GM19452 (cell line): Measurements from ENCODE around the gene PLCXD1.
A peak's percentile ranks its signal among the peaks of the same experiment; 100 is the strongest.
"Not testable (repeated sequence)": the region's sequence is repeated elsewhere in the genome, so short reads cannot be mapped to it uniquely, and the experiment has no call there.

ENCODE experiments used
- ATAC-seq: cut with Tn5 transposase; IDR thresholded peaks from one replicate; pipeline ENCODE4 v1.9.1; 2021; ENCODE audit not compliant: unreplicated experiment

Gene PLCXD1

DNA sequence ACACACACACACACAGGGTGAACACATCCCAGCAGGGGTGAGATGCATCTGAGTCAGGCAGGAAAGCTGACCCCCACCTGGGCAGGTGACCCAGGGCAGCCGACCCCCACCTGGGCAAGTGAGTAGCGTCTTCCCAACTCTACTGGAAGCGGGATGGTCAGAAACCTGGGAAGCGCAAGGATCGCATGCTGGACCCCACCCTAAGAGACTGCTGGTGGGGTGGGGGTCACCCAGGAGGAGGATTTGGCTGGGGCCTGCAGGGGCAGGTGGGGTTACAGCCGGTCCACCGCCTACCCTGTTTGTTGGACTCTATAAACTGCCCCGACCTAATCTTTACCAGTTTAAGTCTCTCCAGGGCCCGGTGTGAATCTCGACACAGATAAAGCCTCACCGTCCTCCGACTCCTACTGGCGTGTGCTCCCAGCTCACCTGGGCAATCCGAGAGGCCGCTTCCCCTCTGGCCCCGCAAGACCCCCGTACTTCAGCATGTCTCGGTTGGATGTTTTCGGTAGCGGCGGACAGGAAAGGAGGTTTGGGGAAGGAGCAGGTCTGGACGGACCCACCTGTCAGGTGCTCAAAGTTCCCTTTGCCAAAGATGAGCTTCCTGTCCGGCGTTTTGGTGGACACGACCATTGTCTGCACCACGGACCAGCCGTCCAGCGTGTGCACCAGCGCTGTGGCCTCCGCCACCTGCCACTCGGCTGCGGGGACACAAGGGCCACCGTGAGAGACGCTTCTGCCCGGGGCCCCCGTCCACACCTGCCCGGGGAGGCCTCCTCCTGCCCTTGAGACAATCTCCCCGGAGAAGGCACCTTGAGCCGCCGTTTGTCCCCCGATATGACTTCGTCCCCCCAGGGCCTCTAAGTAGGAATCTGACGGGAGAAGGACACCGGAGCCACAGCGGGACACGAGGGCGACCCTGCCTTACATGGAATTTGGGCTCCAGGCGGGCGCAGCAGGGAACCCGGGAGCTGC lies 35.5 kb downstream of the PLCXD1 start:
- ATAC-seq, result no peak

DNA sequence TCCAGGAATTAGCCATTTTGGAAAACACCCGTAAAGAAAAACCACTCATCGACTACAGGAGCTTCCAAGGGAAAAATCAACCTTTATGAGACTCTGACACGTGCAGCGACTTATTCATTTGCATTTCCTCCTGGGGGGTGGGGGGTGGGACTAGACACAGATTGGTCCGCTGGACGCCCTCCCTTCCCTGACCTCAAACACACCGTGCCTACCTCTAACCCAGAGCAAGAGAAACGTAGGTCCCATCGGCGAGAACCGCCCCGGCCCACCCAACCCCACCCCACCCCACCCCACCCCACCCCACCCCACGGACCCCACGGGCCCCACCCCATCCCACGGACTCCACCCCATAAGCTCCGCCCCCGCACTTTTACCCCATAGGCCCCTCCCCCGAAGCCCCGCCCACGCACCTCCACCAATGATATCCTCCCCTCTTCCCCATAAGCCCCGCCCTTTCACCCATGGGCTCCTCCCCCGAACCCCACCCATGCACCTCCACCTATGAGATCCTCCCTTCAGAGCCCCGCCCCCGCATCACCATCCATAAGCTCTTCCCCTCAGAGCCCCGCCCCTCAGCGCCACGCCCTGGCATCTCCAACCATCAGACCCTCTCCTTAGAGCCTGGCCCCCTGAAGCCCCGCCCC lies 36.4 kb downstream of the PLCXD1 start:
- ATAC-seq, result no peak

DNA sequence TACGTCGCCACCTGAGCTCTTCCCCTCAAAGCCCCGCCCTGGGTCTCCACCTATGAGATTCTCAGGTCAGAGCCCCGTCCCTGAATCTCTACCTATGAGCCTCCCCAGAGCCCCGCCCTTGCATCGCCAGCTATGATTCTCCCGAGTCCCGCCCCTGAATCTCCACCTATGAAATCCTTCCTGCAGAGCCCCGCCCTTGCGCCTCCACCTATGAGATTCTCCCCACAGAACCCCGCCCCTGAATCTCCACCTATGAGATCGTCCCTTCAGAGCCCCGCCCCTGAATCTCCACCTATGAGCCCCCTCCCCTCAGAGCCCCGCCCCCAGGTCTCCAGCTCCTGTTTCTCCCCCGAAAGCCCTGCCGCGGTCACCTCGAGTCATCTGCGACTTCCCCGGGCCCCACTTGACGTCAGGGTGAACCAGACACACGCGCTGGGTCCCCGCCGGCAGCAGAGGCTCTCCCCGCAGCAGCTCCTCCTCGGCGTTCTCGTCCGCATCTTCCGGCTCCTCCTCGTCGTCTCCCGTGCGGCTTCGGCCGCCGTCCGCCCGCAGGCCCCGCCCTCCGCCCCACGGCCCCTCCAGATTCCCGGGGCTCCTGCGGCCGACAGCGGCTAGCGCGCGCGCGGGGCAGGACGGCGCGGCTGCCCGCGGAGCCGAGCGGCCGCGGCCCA lies 37.0 kb downstream of the PLCXD1 start:
- peak; percentile 52 for ATAC-seq

DNA sequence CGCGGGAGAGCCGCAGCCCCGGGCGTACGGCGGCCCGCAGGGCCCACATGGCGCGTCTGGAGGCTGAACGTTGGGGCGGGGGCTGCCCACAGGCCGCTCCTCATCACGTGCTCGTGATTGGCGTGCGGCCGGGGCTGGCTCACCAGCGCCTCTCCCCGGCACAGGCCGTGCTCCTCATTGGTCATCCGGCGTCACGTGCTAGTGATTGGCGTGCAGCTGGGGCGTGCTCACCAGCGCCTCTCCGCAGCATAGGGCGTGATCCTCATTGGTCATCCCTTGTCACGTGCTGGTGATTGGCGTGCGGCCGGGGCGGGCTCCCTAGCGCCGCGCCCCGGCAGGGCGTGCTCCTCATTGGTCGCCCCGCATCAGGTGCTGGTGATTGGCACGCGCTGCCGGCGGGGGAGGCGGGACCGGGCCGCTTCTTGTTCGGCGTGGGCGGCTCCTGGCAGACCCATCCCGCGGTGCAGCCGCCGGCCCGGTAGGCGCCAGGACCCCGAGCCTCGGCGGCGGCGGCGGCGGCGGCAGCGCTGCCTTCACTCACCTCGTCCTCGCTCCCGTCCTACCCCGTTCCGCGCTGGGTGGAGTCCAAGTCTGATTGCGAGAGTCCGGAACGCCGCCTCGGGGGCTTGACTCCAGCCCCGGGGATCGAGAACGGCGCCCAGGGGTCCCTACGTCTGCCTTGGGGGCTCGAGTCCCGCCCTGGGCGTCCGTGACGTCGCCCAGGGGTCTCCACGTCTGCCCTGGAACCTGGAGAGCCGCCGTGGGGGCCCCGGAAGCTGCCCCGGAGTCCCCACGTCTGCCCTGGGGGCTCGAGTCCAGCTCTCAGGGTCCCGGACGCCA lies 37.8 kb downstream of the PLCXD1 start, which contains the start of gene GTPBP6:
Gene GTPBP6, minus strand, starts transcription at position 58 of the 840 bp plus-strand sequence. Its CDS starts 9 bp downstream, at position 49.
- peak; percentile 80 for ATAC-seq

DNA sequence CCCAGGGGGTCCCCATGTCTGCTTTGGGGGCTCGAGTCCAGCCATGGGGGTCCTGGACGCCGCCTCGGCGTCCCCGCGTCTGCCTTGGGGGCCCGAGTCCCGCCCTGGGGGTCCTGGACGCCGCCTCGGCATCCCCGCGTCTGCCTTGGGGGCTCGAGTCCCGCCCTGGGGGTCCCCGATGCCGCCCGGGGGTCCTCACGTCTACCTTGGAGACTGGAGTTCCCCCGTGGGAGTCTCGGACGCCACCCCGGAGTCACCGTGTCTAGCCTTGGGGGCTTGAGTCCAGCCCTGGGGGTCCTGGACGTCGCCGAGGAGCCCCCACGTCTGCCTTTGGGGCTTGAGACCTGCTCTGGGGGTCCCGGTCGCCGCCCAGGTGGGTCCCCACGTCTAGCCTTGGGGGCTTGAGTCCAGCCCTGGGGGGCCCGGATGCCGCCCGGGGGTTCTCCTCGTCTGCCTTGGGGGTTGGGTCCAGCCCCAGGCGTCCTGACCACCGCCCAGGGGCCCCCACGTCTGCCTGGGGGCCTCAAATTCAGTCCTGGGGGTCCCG lies 38.5 kb downstream of the PLCXD1 start:
- no peak for ATAC-seq

DNA sequence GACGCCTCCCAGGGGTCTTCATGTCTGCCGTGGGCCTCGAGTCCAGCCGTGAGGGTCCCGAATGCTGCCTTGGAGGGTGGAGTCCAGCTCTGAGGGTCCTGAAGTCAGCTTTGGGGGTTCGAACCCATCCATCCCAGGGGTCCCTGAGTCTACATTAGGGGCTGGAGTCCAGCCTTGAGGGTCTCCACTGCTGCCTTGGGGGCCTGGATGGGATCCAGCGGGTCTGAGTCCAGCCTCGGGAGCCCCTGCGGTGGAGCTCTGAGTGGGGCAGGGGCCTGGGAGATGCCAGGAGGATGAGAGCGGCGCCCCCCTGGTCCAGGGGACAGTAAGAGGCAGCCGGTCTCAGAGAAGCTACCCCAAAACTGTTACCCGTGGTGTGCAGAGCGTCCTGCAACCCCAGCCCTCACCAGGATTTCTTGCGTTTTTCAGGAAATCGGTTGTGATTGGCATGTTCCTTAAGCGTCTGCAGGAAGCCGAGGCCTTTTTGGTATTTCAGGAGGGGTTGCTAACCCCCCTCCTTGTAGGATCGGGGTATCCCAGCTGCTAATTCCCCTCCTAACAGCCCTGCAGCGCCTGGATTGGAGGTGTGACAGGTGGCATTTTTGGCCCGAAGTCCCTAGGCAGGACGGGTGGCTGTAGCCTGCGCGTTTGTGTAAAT lies 39.1 kb downstream of the PLCXD1 start:
- ATAC-seq, result no peak

DNA sequence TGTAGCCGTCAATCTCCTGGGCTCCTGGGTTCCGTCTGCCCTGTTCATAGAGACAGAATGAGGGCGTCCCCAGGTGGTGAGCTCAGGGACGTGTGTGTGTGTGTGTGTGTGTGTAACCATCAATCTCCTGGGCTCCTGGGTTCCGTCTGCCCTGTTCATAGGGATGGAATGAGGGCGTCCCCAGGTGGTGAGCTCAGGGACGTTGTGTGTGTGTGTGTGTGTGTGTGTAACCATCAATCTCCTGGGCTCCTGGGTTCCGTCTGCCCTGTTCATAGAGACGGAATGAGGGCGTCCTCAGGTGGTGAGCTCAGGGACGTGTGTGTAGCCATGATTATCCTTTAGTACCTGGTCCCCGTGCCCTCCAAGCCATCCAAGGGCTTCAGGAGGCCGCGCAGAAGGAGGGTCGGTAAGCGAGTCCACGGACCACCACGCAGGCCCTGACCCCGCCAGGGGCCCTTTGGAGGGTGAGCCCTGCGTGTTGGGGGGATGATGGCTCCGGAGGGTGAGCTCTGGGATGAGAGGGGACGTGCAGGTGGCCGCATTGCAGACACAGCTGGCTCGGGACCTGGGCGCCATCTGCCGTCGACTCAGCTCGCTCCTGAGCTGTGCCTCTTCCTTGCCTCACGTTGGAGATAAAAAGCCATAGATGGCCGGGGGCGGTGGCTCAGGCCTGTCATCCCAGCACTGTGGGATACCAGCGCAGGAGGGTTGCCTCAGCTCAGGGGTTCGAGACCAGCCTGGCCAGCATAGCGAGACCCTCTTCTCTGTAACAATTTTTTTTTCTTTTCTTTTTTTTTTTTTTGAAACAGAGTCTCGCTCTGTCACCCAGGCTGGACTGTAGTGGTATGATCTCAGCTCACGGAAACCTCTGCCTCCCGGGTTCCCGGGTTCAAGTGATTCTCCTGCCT lies 42.8 kb downstream of the PLCXD1 start:
- no peak for ATAC-seq

DNA sequence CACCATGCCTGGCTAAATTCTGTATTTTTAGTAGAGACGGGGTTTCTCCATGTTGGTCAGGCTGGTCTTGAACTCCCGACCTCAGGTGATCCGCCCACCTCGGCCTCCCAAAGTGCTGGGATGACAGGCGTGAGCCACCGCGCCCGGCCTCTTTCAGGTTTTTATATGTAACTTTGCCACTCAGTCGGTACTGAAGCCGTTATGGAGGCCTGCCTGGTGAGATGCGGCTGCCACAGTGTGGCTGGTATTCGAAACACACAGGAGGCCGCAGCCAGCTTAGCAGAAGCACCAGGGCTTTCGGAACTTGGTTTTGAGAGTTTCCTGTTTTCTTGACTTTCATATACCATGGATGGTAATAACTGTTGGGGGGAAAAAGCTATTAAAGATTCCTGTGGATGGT lies 43.5 kb downstream of the PLCXD1 start:
- ATAC-seq, result not testable (repeated sequence)

DNA sequence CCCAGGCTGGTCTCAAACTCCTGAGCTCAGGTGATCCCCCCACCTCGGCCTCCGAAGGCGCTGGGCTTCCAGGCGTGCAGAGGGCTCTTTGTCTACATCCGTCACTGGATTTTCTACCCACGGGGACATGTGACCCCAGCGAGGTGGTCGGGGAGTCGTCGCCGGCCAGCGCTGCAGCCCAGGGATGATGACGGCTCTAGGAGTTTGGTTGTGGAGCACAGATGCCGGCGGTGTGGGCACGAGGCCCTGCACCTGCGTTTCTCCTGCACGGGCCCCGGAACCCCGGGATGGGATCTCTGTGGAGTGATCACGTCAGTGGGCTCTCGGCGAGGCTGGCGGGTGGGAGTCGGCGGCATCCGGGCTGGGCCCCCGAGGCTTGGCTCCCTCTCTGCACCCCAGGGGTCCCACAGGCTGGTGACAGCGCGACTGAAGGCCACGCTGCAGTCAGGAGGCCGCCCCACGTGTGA lies 46.5 kb downstream of the PLCXD1 start:
- no peak for ATAC-seq

DNA sequence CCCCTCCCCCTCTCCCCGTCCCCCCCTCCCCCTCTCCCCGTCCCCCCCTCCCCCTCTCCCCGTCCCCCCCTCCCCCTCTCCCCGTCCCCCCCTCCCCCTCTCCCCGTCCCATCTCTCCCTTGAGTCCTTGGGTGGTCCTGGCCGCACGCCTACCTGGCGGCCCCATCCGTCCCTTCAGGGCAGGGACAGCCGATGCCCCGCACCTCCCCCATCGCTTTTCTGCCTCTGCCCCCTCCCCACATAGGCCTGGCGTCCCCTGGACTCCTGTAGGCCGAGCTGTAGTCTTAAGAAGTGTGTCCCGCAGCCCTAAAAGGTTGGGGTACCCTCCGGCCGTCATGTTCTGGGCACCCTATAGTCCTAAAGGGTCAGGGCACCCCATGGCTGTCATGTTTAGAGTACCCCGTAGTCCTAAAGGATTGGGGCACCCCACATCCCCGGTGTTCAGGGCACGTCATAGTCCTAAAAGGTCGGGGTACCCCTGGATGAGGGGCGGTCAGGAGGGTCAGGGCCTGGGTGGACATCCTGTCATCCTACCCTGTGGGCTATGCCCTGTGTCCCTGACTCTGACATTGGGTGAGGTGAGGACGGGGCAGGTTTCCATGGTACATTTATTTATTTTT lies 48.2 kb downstream of the PLCXD1 start:
- no peak for ATAC-seq

DNA sequence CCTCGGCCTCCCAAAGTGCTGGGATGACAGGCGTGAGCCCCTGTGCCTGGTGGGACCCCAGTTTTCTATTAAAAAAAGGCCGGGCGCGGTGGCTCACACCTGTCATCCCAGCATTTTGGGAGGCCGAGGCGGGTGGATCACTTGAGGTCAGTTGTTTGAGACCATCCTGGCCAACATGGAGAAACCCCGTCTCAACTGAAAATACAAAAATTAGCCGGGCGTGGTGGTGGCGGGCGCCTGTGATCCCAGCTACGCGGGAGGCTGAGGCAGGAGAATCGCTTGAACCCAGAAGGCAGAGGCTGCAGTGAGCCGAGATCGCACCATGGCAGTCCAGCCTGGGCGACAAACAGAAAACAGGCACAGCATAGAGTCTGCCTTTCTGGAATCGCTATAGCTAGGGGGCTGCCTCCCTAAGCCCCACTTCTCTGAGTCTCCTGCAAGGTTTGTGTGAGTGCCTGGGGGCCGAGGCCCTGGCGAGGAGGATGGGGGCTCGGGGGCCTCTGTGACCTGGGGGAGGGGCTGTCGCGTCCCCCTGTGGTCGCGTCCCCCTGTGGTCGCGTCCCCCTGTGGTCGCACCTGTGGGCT lies 49.1 kb downstream of the PLCXD1 start:
- ATAC-seq, result not testable (repeated sequence)

DNA sequence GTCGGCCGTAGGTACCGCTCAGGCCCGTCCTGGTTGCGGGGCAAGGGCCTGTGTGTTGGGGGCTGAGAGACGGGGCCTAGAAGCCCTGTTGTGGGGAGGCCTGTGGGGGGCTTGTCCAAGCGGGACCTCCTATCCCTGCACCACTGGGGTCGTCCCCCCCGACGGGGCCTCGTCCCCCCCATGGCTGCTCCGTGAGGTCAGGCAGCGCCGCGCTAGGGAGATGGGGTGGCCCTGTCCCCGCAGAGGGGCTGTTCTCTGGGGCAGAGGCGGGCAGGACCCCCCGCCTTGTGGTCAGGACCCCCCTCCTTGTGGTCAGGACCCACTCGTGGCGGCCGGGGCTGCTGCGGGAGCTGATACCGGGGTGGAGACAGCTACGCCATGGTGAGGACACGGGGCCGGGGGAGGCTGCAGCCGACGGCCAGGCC lies 49.6 kb downstream of the PLCXD1 start:
- no peak for ATAC-seq

DNA sequence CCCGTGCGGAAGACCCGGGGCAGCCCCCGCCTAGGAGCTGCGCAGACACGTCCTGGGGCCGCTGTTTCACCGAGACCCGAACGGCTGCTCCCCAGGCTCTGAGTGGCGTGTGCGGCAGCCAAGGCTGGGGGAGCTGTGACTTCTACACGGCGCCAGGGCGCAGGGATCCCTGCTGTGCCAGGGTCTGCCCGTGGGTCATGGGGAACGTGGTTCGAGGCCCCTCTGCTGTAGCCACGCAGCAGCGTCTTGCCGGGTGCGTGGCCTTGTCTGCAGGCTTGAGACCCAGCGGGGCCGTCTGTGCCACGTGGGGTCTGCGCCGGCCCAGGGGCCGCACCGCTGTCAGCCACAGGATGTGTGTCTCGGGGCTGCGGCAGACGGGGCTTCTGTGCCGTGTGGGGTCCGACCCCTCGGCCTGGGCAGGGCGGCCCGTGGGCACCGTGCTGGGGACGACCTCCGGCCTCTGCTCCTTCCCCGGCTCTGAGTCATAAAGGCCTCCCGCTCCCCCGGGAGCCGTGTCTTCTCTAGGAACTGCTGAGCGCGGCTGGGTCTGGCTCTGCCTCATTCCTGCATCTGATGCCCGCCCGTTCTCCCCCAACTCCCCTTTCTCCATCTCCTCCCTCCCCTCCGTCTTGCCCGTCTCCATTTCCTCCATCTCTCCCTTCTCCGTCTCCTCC lies 50.1 kb downstream of the PLCXD1 start:
- ATAC-seq, result no peak

DNA sequence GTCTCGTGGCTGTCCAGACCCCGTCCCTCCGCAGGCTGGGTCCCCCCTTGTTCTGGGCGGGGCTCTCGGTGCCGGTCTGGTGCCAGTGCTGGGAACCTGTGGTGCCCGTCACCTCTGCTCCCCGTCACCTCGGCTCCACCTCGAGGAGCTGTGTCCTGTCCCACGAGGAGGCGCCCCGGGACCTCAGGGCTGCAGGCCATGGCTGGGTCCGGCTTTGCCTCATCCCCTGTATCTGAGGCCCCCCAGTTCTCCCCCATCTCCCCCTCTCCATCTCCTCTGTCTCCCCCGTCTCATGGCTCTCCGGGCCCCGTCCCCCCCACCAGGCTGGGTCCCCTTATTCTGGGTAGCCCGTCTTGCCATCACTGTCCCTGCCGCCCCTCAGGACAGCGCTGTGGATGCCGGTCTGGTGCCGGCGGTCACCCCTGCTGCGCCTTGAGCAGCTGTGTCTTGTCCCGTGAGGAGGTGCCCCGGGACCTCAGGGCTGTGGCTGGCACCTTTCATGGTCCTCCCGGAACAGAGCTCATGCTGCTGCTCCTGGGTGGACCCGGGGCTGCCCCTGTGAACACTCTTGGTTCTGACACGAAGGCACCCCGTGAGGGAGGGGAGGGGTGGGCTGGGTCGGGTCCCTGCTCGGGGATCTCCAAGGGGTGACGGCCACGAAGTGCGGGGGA lies 50.8 kb downstream of the PLCXD1 start:
- no peak for ATAC-seq

DNA sequence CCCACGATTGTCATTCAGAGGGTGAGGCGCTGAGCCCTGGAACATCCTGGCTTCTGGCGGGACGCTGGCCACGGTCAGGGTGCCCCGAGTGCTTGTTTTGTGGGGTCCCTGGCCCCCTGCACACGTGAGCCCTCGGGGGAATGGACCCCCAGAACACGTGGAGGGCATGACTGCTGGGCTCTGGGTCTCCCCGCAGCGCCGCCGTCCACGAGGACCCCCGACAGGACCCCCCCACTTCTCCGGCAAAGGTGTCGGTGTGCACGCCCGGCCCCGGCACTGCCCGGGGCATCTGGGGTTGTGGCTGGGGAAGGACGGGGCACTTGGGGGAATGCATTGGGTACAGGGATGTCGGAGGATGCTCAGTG lies 51.3 kb downstream of the PLCXD1 start:
- ATAC-seq, result no peak

DNA sequence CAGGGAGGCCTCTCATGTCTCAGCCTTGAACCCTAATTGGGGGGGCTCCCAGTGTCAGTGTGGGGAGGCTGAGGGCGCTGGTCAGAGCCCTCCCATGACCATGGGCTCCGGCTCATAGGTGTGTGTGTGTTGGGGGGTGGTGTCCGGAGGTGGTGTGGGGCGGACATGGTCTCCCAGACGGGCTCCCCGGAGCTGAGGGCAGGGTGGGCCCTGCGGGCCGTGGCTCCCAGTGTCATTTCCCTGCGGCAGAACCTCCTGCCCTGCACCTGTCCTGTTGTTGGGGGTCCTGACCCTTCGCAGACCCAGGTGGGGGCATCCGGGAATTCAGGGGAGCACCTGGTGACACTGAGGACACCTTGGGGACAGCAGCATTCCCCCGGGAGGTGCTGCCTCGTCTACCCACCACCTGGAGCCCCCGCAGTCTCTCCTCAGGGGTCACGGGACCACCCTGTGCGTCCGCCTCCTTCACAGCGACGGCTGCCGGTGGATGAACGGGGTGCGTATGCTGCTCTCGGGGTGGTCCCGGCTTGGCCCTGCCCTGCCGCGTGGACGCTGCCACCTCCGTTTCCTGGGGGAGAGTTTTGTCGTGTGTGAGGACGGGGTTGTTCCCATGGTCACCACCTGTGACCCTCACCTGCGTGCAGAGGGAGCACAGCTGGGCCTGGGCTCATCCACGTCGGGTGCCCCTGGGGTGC lies 51.9 kb downstream of the PLCXD1 start:
- no peak for ATAC-seq
